NT2/D1 (cell line): Measurements from ENCODE around the gene SIK1.

Experiments used
- SUZ12 ChIP-seq: IDR thresholded peaks from 2 replicates; pipeline ENCODE4 v1.6.1; 2011; ENCODE audit not compliant: insufficient read length, insufficient read depth; ENCODE audit errors: extremely low read depth
- ZNF274 ChIP-seq: IDR thresholded peaks from 2 replicates; pipeline ENCODE4 v1.6.1; 2011; ENCODE audit warnings: mild to moderate bottlenecking, low read depth, low read length

GRCh38 chr21:43375006-43375836 is 51.7 kb downstream of the SIK1 start:
- TF ChIP-seq ZNF274, result no peak
- no peak for TF ChIP-seq SUZ12
